GM19463 (cell line): ENCODE results near the gene SSH2.

Source experiments
- ATAC-seq: cut with Tn5 transposase; IDR thresholded peaks from one replicate; pipeline ENCODE4 v1.9.1; 2021; ENCODE audit warnings: mild to moderate bottlenecking, moderate library complexity; ENCODE audit not compliant: unreplicated experiment

The SSH2 gene

GRCh38 chr17:29582772-29583171 is 347.3 kb downstream of the SSH2 start:
- ATAC-seq, result no peak

GRCh38 chr17:29582254-29582765 is 347.7 kb downstream of the SSH2 start:
- no peak for ATAC-seq

- no peak for ATAC-seq
These were observed 348.3 kb downstream of the SSH2 start for GRCh38 chr17:29581583-29582253.

- no peak for ATAC-seq
These were observed 349.9 kb downstream of the SSH2 start for GRCh38 chr17:29579866-29580771.

GRCh38 chr17:29578626-29579485 is 351.2 kb downstream of the SSH2 start:
- ATAC-seq, result no peak

- no peak for ATAC-seq
These were observed 352.4 kb downstream of the SSH2 start for GRCh38 chr17:29577385-29578211.

GRCh38 chr17:29577001-29577370 is 353.0 kb downstream of the SSH2 start:
- no peak for ATAC-seq

GRCh38 chr17:29576214-29577000 is 353.6 kb downstream of the SSH2 start:
- no peak for ATAC-seq
